ENCODE data around the gene HMCN2. TPM values are rescaled to one million over a fixed set of nuclear protein-coding genes. Genes with fewer than 3 reads are reported as not detected.

Gene HMCN2
- total and polyA plus RNA-seq, 2 of the 4 experiments (the other 2 are of a cell fraction), result 0.02 TPM; not detected in 1

- TF ChIP-seq RCOR1 (IDR thresholded peaks at IDR 0.05; ENCODE audit: insufficient replicate concordance, low read length), result no peak
These were observed 213.4 kb downstream of the HMCN2 start (continued) for GRCh38 chr9:130478736-130479575.

DNA sequence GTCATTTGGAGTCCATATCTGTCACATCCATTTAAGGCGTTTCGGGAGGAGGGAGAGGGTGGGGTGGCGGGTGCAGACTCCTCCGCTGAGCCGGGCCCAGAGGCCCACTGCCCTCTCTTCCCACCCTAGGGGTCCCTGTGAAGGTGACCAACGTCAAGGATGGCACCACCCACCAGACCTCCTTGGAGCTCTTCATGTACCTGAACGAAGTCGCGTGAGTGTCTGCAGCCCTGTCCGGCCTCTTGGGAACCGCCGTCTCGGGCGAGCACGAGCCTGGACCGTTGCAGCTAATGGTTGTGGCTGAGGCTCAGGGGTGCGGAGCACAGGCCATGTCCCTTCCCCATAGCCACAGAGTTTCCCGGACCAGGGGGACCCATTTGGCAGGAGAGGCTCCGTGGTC lies 214.0 kb downstream of the HMCN2 start:
- no peak overlapping the region for H2AK9ac ChIP-seq (replicated peaks; ENCODE audit: low read depth, low read length, poor library complexity)
- intact Hi-C loops (cut with micrococcal nuclease), result no loop called here
- no peak overlapping the region for H2AK5ac ChIP-seq (ENCODE audit: low read depth, low read length)
- no peaks in the 10 kb centered on the region for H3K9me1 ChIP-seq (ENCODE audit: insufficient read depth, low read length)
- H4K8ac ChIP-seq (ENCODE audit: low read depth in 2 of 2, low read length in 2 of 2), result no peak overlapping the region
- BruUV-seq (replicated peaks), result no TSS peak
- no peak overlapping the region for H2BK20ac ChIP-seq (ENCODE audit: low read depth, low read length)
- H2BK5ac ChIP-seq (ENCODE audit: low read depth, low read length, poor library complexity, severe bottlenecking), result no peak overlapping the region
- CTCF ChIA-PET, result no interaction called here
- no peak overlapping the region for H4K5ac ChIP-seq (ENCODE audit: low read depth, low read length)
- dilution Hi-C loops (cut with HindIII; ENCODE audit: low sequenced_read_pairs, unreplicated experiment), result no loop called here
- H2BK15ac ChIP-seq (ENCODE audit: low read depth, low read length), result no peak overlapping the region
- no peak overlapping the region for H3K4me3 ChIP-seq (ENCODE audit: insufficient read depth, low read depth, low read length)
- no peak overlapping the region for H4K91ac ChIP-seq (ENCODE audit: insufficient read depth, low read depth, low read length)
- ATAC-seq (ENCODE audit: low read depth), result no peak
- H2BK120ac ChIP-seq (ENCODE audit: low read depth, low read length), result no peak overlapping the region
- no peak overlapping the region for H3K56ac ChIP-seq (ENCODE audit: extremely low read depth, insufficient read depth, low read length)
- WGBS, 2 experiments (ENCODE audit: extremely low coverage in 2 of 2, insufficient read length in 1 of 2), result 95% methylated on average over 10 of the region's 19 CpGs; no CpG with 5 or more reads in 1 of the 2 experiments
- no peak overlapping the region for H3K14ac ChIP-seq (replicated peaks; ENCODE audit: low read depth, low read length)
- H2AFZ ChIP-seq (replicated peaks; ENCODE audit: low read length, poor library complexity), result no peak overlapping the region
- H4K20me1 ChIP-seq (ENCODE audit: insufficient read depth, low read length), result no peaks in the 10 kb centered on the region
- no peak overlapping the region for H3K4ac ChIP-seq (ENCODE audit: low read depth, low read length)
- H3K23ac ChIP-seq (ENCODE audit: low read depth, low read length), result no peak overlapping the region
- no peaks in the 10 kb centered on the region; the same call in 1 of the 2 replicates for H3K36me3 ChIP-seq (ENCODE audit: control insufficient read depth, insufficient read depth, low read length)
- H3K18ac ChIP-seq (ENCODE audit: low read depth, low read length), result no peak overlapping the region
- POLR2A ChIA-PET (ENCODE audit: unreplicated experiment), result no interaction called here
- no peaks in the 10 kb centered on the region for H3K4me1 ChIP-seq (ENCODE audit: control insufficient read depth, insufficient read depth, low read length)
- TF ChIP-seq CTCF (conservative IDR thresholded peaks at IDR 0.05; ENCODE audit: low read depth, low read length) (no peak), BHLHE40 (IDR thresholded peaks at IDR 0.05; ENCODE audit: low read depth, low read length) (no peak)
- H3K27ac ChIP-seq (ENCODE audit: insufficient read depth, low read length), result no peak overlapping the region
- in situ Hi-C loops (cut with MboI; ENCODE audit: low sequenced_read_pairs), result no loop called here
- no peaks in the 10 kb centered on the region for H3K79me1 ChIP-seq (ENCODE audit: low read depth in 1 of 2, low read length in 2 of 2)
- DNase-seq, result no peak
- no peak overlapping the region for H3K4me2 ChIP-seq (ENCODE audit: low read depth, low read length)
- H3K9ac ChIP-seq (ENCODE audit: low read depth, low read length), result no peak overlapping the region
- peaks cover 27% of the 10 kb centered on the region for H3K27me3 ChIP-seq (ENCODE audit: control insufficient read depth, insufficient read depth, low read length)
- no peaks in the 10 kb centered on the region for H3K9me3 ChIP-seq (ENCODE audit: control insufficient read depth, insufficient read depth, low read length)
